ENCODE data around the gene RSBN1L. TPM values are rescaled to one million over a fixed set of nuclear protein-coding genes. Genes with fewer than 3 reads are reported as not detected.

RSBN1L gene
- polyA plus RNA-seq, 3 donors, result 1.3 to 10.0 (median 2.2) TPM

GRCh38 chr7:77811516-77812289 is 115.4 kb downstream of the RSBN1L start:
- H3K9ac ChIP-seq (ENCODE audit: insufficient read depth, low read length, poor library complexity, severe bottlenecking), result no peak overlapping the region
- peaks cover 16% of the 10 kb centered on the region for H3K4me1 Mint-ChIP-seq
- no peaks in the 10 kb centered on the region for H3K27me3 ChIP-seq (ENCODE audit: control insufficient read depth in 2 of 2, insufficient read depth in 2 of 2, low read length in 2 of 2)
- H3K27ac ChIP-seq (ENCODE audit: low read depth in 1 of 2, low read length in 2 of 2), result no peak overlapping the region
- no CpG with 5 or more reads among the region's 2 CpGs for WGBS (ENCODE audit: insufficient coverage)
- no peak for DNase-seq
- H3K27me3 Mint-ChIP-seq (ENCODE audit: low read depth in 3 of 3), result peaks cover 0 to 2% (median 0%) of the 10 kb centered on the region in 3 donors
- no peak for TF ChIP-seq CTCF (IDR thresholded peaks at IDR 0.05)
- peaks cover 11 to 36% (median 21%) of the 10 kb centered on the region in 7 donors for H3K9me3 Mint-ChIP-seq
- peaks cover 93% of the 10 kb centered on the region for H3K79me2 ChIP-seq (ENCODE audit: insufficient read depth, low read length)
- peaks cover 13 to 15% of the 10 kb centered on the region in 2 donors for H3K9me3 ChIP-seq (replicated peaks in 1 of 2; ENCODE audit: control insufficient read depth in 1 of 2, insufficient read depth in 1 of 2, low read length in 2 of 2)
- H3K4me2 ChIP-seq (replicated peaks; ENCODE audit: extremely low read depth, low read length, poor library complexity, severe bottlenecking), result no peak overlapping the region
- H4K20me1 ChIP-seq (ENCODE audit: insufficient read depth, low read length), result peaks cover 21% of the 10 kb centered on the region
- H3K36me3 Mint-ChIP-seq, result peaks cover 4 to 20% of the 10 kb centered on the region in 2 donors
- no peak overlapping the region for H2AFZ ChIP-seq (ENCODE audit: insufficient read depth, low read depth, low read length, poor library complexity, severe bottlenecking)
- H3K36me3 ChIP-seq (replicated peaks in 1 of 2; ENCODE audit: control insufficient read depth in 1 of 2, insufficient read depth in 2 of 2, low read length in 2 of 2), result peaks cover 7 to 8% of the 10 kb centered on the region in 2 donors
- H3K4me3 ChIP-seq (replicated peaks in 1 of 3; ENCODE audit: low read depth in 2 of 3, low read length in 3 of 3), result no peak overlapping the region
- no peak overlapping the region for H3K4me3 Mint-ChIP-seq
- H3K27ac Mint-ChIP-seq, result no peak overlapping the region
- intact Hi-C loops (cut with micrococcal nuclease), result no loop called here
- peaks cover 0 to 9% of the 10 kb centered on the region in 2 donors for H3K4me1 ChIP-seq (ENCODE audit: control insufficient read depth in 1 of 2, insufficient read depth in 2 of 2, low read length in 2 of 2)

GRCh38 chr7:77812290-77812685 is 116.0 kb downstream of the RSBN1L start:
- Histone ChIP-seq H3K79me2 (ENCODE audit: insufficient read depth, low read length) (peaks cover 93% of the 10 kb centered on the region), H3K4me2 (replicated peaks; ENCODE audit: extremely low read depth, low read length, poor library complexity, severe bottlenecking) (no peak overlapping the region), H3K9ac (ENCODE audit: insufficient read depth, low read length, poor library complexity, severe bottlenecking) (no peak overlapping the region), H3K27me3 (ENCODE audit: control insufficient read depth in 2 of 2, insufficient read depth in 2 of 2, low read length in 2 of 2) (no peaks in the 10 kb centered on the region), H3K4me1 (ENCODE audit: control insufficient read depth in 1 of 2, insufficient read depth in 2 of 2, low read length in 2 of 2) (peaks cover 0 to 9% of the 10 kb centered on the region in 2 donors), H3K27ac (ENCODE audit: low read depth in 1 of 2, low read length in 2 of 2) (no peak overlapping the region), H3K36me3 (replicated peaks in 1 of 2; ENCODE audit: control insufficient read depth in 1 of 2, insufficient read depth in 2 of 2, low read length in 2 of 2) (peaks cover 7 to 14% of the 10 kb centered on the region in 2 donors), H3K4me3 (replicated peaks in 1 of 3; ENCODE audit: low read depth in 2 of 3, low read length in 3 of 3) (no peak overlapping the region), H3K9me3 (replicated peaks in 1 of 2; ENCODE audit: control insufficient read depth in 1 of 2, insufficient read depth in 1 of 2, low read length in 2 of 2) (peaks cover 13 to 17% of the 10 kb centered on the region in 2 donors), H2AFZ (ENCODE audit: insufficient read depth, low read depth, low read length, poor library complexity, severe bottlenecking) (no peak overlapping the region), H4K20me1 (ENCODE audit: insufficient read depth, low read length) (peaks cover 21% of the 10 kb centered on the region)
- intact Hi-C loops (cut with micrococcal nuclease), result no loop called here
- Mint-ChIP-seq H3K27me3 (ENCODE audit: low read depth in 3 of 3) (peaks cover 0 to 2% (median 0%) of the 10 kb centered on the region in 3 donors), H3K4me1 (peaks cover 16% of the 10 kb centered on the region), H3K36me3 (peaks cover 8 to 21% of the 10 kb centered on the region in 2 donors), H3K4me3 (no peak overlapping the region), H3K9me3 (peaks cover 12 to 35% (median 23%) of the 10 kb centered on the region in 7 donors), H3K27ac (no peak overlapping the region)
- no peak for TF ChIP-seq CTCF (IDR thresholded peaks at IDR 0.05)
- WGBS (ENCODE audit: insufficient coverage), result no CpG with 5 or more reads among the region's 1 CpG
- no peak for DNase-seq

Measured in CD14-positive monocyte (primary cell).